ENCODE data around the gene HCCS.
A peak's percentile ranks its signal among the peaks of the same experiment; 100 is the strongest.
"Not testable (repeated sequence)": the region's sequence is repeated elsewhere in the genome, so short reads cannot be mapped to it uniquely, and the experiment has no call there.

The HCCS gene

DNA sequence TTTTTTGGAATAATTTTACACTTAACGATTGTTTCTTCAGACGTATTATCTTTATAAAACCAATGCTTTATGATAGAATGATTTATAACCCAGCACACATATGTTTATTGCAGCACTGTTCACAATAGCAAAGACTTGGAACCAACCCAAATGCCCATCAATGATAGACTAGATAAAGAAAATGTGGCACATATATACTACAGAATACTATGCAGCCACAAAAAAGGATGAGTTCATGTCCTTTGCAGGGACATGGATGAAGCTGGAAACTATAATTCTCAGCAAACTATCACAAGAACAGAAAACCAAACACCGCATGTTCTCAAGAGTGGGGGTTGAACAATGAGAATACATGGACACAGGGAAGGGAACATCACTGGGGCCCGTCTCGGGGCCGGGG, 12.0 kb downstream of the HCCS start:
- DNase-seq (ENCODE audit: low read depth), result not testable (repeated sequence)

DNA sequence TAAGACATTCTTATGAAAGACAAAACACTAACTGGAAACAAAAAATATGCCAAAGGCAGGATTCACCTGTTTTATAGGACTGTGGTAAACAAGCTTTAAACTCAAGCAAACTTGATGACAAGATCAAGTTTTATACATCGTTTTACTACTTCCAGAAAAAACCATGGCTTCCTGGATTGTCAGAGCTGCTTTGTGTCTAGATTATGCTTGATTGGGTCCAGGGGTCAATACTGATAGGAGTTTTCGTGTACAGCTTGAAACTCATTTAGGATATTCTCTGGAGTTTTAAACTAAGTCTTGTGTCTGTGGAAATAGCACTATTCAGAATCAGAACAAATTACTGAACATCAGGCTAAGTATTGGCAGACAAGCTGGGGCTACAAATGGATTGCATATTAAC, 13.0 kb downstream of the HCCS start:
- no peak for DNase-seq (ENCODE audit: low read depth)

DNA sequence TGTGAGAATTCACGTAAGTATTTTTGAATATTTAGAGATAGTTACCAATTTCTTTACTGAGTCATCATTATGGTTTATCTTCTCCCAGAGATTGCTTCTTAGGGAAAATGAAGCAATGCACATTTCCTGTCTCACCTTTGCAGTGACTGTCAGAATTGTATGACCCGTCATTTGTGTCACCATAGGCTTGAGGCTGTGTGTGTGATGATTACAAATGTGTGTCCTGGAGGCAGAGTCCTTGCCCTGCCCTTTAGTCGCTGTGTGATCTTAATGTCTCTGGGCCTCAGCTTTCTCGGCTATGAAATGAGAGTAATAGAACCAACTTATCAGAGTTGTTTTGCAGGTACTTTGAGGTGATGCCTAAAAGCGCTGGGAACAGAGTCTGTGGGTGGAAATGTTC, 13.9 kb downstream of the HCCS start:
- DNase-seq (ENCODE audit: low read depth), result no peak

DNA sequence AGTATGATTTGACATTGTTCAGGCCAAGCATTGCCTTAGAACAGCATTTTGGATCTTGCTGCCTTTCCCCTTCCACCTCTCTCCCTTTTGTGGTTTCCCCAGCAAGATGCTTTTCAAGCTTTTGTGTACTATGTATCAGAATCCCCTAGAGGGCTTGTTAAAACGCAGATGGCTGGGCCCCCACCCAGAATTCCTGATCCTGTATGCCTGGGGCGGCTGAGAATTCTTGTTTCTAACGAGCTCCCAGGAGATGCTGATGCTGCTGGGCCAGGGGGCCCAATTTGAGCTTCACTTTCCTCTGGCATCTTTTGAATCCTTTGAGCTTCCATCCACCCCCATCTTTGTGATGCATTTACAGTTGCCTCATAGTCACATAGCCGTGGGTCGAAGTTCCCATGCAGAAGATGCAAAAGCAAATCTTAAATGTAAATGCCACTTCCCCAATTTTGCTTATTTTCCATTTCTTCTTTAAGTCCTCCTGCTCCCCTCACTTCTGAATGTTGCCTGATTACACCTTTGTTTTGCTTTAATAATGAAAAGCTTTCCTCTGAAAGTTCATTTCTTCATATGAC, 18.5 kb downstream of the HCCS start:
- DNase-seq (ENCODE audit: low read depth), result no peak

DNA sequence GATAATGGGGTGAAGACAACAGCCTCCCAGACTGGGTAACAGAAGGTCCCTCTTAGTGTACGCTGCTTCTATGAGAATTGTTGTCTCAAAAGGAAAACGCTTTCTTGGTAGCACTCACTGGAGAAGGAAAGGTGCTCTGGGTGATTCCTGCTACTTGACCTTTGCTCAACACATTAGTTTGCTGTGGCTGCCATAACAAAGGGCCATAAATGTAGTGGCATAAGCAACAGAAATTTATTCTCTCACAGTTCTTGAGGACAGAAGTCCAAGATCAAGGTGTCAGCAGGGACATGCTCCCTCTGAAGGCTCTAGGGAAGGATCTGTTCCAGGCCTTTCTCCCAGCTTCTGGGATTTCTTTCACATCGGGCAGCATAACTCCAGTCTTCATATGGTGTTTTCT, 19.0 kb downstream of the HCCS start:
- DNase-seq (ENCODE audit: low read depth), result no peak

DNA sequence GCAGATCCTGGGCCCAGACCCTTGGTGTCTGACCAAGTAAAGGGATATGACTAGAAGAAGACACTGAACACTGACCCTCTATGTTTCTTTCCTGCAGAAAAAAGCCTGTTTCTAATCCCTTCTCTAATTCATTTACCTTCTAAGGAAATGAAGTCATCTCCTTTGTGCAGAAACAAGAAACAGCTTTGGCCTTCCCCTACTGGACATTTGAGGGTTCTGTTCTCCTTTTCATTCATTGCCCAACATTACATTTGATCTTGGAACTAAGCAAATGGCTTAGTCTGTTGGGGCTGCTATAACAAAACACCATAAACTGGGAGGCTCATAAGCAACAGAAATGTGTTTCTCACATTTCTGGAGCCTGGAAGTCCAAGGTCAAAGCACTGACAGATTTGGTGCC, 20.0 kb downstream of the HCCS start:
- DNase-seq (ENCODE audit: low read depth), result no peak

DNA sequence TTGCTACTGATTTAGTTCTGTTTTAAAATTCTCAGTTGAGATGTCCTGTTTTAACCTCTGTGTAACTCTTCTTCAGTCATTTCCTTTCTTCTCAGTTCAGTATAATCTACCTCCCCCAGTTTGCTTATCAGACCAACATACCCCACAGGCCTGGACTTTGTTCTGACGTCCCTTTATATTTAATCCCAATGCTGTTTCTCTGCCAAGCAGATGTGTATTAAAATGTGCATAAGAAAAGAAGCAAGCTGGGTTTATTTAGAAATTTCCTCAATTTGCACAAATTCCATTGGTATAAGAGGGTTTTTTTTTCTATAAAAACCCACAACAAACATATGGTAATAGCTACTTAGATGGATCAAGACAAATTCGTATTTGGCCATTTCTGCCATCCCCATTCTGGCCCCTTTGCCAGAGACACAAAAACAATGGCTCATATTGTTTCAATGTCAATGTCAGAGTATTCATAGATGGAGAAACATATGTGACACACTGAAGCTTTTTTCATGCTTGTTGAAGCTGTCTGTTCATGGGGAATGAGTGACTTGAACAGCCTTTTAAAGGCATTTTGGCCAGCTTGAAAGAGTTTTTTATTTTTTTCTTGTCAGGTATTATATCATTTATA, 24.5 kb downstream of the HCCS start:
- no peak for DNase-seq (ENCODE audit: low read depth)

DNA sequence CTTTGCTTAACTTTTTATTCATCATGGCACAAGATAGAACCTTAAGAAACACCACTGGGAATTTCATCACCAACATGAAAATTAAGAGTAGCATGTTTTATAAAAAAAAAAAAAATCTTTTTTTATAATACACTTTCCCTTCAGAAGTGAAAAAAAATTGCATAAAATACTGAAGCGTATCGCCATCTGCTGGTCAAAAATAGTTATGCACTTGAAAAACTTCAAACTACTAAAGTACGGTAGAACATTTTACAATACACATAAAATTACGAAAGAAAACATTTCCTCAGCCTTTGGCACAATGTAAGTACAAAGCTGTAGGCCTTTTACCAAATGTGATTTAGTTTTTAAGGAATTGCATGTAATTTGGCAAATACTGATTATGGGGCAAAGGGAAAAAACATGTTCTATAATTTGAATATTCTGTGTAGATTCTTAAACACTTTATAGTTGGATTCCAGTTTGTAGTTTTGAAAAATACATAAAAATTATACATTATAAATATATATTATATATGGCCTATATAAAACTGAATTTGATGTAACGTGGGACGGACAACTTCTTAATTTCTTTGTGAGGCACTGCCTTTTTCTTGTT, 26.5 kb downstream of the HCCS start:
- DNase-seq (ENCODE audit: low read depth), result peak; percentile 53

DNA sequence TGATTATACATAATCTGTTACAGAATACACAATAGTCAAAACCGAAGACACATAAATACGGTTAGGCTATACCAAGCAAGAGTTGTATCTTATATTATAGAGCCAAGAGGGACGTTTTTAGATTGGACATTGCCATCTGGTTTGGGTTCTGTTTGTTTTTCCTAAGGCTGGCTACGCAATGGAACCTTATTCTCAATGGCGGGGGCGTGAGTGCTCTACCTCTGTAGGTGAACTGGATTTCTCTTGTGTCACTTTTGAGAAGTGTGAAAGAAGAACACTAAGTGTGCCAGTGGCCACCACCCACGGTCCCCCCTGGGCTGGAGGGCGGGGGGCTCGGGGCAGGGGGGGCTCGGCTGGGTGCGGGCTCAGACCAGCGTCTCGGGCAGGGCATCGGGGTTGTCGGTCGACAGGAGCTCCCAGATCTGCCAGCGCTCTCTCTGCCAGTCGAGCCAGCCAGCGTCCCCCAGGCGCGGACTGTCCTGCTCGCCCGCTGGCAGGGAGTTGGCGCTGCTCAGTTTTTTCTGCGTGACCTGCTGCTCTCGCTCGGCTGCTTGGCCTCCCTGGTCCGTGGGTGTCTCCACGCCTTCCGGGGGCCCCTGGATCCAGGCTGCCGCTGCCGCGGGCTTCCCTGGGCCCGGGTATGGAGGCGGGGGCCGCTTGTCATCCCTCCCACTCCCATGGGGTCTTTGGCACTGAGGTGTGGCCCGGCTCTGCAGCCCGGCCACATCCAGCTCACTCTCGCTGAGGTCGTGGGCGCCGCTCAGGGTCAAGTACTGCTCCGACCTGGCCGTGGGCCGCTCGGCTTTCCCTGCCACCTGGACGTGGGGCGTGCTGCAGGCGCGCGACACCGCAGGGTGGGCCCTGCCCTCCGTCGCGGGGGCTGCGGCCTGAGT, 27.6 kb downstream of the HCCS start:
- no peak for DNase-seq (ENCODE audit: low read depth)

DNA sequence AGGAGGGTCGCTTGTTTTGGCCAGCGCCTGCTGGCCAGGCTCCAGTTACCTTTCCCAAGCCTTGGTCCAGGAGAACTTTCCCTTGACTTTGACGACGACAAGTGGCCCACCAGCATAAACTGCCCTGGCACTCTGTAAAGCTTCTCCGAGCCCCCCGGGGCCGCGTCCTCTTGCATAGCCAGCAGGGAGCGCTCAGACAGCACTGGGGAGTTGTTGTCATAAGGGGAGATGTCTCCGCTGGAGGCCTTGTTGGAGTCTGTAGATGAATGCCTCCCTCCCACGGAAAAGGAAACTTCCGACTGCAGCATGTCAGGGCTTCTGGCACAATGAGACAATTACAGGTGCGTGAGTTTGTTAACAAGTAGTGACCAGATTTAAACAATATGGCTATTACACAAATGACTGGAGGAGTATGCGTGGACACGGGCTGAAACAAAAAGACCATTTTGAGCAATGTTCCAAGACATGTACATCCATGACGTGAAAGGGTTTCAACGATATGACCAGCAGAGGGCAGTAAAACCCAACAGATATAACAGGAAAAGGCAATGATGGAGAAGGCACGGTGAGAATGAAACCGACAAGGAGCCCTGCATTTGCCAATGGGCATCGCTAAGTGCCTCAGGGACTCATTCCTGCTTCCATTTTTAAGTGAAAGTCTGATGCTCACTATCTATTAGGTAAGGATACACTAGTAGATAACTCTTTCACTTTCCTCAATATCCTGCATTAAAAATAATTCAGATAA, 33.0 kb downstream of the HCCS start:
- DNase-seq (ENCODE audit: low read depth), result peak; percentile 81

DNA sequence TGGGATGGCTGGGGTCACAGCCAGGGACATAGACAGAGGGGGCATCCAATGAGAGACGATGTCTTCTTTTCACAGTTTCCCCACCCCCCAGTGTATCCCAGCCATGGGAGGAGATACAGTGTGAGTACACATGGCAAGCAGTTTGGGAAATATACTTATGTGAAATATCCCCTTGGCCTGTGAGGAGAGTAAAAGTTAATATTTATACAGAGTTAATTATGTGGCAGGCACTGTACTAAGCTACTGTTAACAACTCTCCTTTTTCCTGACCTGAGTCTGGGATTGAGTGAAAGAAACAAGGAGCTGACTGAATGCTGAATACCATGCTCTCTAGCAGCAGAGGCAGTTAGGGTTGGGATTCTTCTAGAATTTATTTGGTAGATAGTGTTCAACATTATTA, 35.3 kb downstream of the HCCS start:
- no peak for DNase-seq (ENCODE audit: low read depth)

DNA sequence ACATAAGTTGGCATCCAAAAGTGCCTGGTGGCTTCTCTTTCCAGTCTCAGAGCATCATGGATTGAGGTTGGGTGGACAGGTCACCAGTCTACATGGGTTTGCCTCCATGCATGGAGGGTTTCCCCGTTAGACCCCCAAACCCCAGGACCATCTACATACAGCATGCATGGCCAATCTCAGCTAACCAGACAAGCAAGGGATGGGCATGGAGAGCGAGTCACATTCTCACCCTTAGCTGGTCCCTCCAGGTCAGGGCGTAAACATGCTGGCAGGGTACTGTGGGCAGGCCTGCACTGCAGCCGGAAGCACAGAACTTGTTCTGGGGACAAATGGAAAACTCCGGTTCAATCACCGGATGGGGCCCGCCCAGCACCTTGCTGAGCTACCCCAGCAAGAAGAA, 37.3 kb downstream of the HCCS start:
- DNase-seq (ENCODE audit: low read depth), result no peak

DNA sequence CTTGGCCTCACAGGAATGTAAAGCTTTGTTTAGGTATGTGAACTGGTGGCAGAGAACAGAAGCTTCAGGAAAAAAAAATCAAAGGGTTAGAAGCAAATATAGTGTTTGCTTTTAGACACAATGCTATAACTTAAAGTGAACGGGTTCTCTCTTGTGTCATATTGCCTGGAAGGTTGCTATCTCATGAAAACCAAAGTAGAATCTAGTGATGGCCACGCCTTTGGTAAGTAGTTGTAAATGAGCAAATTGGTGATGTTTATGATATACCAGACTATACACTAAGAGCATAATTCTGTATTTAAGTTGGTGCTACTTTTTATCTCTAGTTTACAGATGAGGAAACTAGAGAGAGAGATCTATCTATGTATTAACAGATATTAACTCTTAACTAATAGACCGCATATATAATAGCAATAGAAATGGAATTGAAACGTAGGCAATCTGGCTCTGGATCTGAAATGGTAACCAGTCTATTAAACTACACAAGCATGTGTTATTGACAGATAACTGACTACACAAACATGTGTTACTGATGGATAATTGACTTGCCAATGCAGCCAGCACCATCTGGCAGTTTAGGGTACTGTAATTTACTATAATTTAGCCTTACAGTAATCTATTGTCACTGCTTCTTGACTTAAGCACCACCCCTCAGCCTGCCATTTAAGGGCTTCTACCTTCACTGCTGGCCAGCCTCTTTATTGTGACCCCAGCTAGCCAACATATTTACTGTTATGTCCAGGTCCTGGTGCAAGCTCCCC, 40.8 kb downstream of the HCCS start:
- DNase-seq (ENCODE audit: low read depth), result no peak

DNA sequence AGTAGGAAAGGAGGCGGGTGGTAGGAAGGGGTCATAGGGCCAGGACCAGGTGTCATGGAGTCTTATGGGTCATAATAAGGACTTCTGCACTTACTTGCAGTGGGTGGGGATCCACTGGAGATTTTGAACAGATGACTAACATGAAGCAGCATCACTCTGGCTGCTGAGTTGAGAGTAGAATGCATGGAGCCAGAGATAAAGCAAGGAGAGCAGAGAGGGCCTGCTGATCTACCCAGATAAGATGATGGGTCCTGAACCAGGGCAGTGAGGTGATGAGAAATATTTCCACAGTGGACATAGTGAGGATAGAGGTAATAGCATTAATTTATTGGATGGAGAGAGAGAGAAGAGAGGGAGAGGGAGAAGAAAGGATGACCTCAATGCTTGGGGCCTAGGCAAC, 48.0 kb downstream of the HCCS start:
- DNase-seq (ENCODE audit: low read depth), result no peak

DNA sequence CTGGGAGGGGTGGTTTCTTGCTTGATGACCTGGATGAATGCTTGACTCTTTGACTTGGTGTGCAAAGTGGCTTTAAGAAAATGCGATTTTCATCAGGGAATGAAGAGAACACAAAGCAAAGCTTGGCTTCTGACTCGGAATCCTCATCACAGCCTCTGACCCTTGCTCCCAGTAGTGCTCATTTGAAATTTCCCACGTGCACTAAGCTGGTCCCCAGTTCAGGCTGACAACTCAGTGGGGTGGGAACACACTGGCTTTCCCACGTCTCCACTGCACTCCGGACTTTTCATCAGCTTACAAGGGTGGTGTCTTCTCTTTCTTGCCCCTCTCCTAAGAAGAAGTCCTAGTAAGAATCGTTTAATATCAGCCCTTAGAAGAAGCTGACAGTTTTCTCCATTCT, 53.3 kb downstream of the HCCS start:
- DNase-seq (ENCODE audit: low read depth), result no peak

DNA sequence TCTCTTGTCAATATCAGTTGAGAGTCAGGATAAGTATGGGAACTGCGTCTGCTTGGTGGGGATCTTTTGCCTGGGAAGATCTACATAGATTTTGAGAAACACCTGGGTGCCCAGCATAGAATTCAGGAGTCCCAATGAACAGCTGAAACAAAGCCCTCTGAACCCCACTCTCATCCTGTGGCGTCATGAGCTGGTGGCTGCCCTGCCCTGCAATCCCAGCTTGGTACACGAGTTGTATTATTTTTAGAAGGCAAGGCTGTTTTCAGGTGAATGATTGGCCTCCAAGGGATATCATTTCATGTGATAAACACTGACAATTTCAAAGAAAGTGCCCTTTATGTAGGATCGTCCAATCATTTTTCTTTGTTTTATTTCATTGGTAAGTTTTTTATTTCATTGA, 60.8 kb downstream of the HCCS start:
- DNase-seq (ENCODE audit: low read depth), result no peak

DNA sequence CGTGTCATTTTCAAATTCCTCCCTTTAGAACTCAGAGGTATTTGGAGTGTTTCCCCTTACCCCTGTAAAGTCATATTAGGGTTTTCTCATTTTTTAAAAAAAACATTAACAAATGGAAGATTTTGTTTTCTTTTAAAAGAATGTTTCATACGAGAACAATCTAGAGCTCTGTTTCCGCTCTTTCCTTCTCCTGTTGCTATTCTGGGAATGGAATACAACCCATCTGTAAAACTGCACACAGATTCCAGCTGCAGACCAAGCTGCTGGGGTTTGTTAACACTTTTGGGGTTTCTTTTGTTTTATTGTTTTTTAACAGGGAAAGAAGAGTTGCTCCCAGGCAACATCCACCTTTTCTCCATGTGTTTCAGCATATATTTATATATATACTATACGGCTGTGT, 61.3 kb downstream of the HCCS start:
- DNase-seq (ENCODE audit: low read depth), result no peak
